ENCODE results near the gene AHI1. TPM values are rescaled to one million over a fixed set of nuclear protein-coding genes. Genes with fewer than 3 reads are reported as not detected.

The AHI1 gene
- total RNA-seq, 1 experiment from 2014 or later: 5.2 TPM

- Histone ChIP-seq H3K36me3 (replicated peaks; ENCODE audit: control insufficient read depth, insufficient read depth, low read length) (no peaks in the 10 kb centered on the region), H3K4me3 (ENCODE audit: insufficient read depth, low read depth, low read length) (no peak overlapping the region), H3K27me3 (ENCODE audit: control insufficient read depth, insufficient read depth, low read length) (no peaks in the 10 kb centered on the region)
- DNase-seq: no peak
These were observed 85.7 kb downstream of the AHI1 start for GRCh38 chr6:135411849-135412248.

- Histone ChIP-seq H3K36me3 (replicated peaks; ENCODE audit: control insufficient read depth, insufficient read depth, low read length) (no peaks in the 10 kb centered on the region), H3K27me3 (ENCODE audit: control insufficient read depth, insufficient read depth, low read length) (no peaks in the 10 kb centered on the region), H3K4me3 (ENCODE audit: insufficient read depth, low read depth, low read length) (no peak overlapping the region)
- no peak for DNase-seq
These were observed 86.2 kb downstream of the AHI1 start for GRCh38 chr6:135411339-135411738.

- no peak for DNase-seq
- H3K4me3 ChIP-seq (ENCODE audit: insufficient read depth, low read depth, low read length): no peak overlapping the region
- no peaks in the 10 kb centered on the region for H3K27me3 ChIP-seq (ENCODE audit: control insufficient read depth, insufficient read depth, low read length)
- no peaks in the 10 kb centered on the region for H3K36me3 ChIP-seq (replicated peaks; ENCODE audit: control insufficient read depth, insufficient read depth, low read length)
These were observed 86.7 kb downstream of the AHI1 start for GRCh38 chr6:135410856-135411255.

GRCh38 chr6:135403584-135403983, 94.0 kb downstream of the AHI1 start:
- Histone ChIP-seq H3K4me3 (ENCODE audit: insufficient read depth, low read depth, low read length) (no peak overlapping the region), H3K36me3 (replicated peaks; ENCODE audit: control insufficient read depth, insufficient read depth, low read length) (no peaks in the 10 kb centered on the region; the same call in 1 of the 2 replicates), H3K27me3 (ENCODE audit: control insufficient read depth, insufficient read depth, low read length) (no peaks in the 10 kb centered on the region)
- DNase-seq: no peak

GRCh38 chr6:135402311-135402710, 95.2 kb downstream of the AHI1 start:
- H3K27me3 ChIP-seq (ENCODE audit: control insufficient read depth, insufficient read depth, low read length): no peaks in the 10 kb centered on the region
- H3K4me3 ChIP-seq (ENCODE audit: insufficient read depth, low read depth, low read length): no peak overlapping the region
- DNase-seq: no peak
- no peaks in the 10 kb centered on the region; the same call in 1 of the 2 replicates for H3K36me3 ChIP-seq (replicated peaks; ENCODE audit: control insufficient read depth, insufficient read depth, low read length)

GRCh38 chr6:135397172-135397952, 100.2 kb downstream of the AHI1 start:
- Histone ChIP-seq H3K4me3 (ENCODE audit: insufficient read depth, low read depth, low read length) (no peak overlapping the region), H3K27me3 (ENCODE audit: control insufficient read depth, insufficient read depth, low read length) (no peaks in the 10 kb centered on the region), H3K36me3 (replicated peaks; ENCODE audit: control insufficient read depth, insufficient read depth, low read length) (no peaks in the 10 kb centered on the region)
- no peak for DNase-seq

GRCh38 chr6:135395136-135395535, 102.4 kb downstream of the AHI1 start:
- no peak overlapping the region for H3K4me3 ChIP-seq (ENCODE audit: insufficient read depth, low read depth, low read length)

GRCh38 chr6:135393289-135393688, 104.3 kb downstream of the AHI1 start:
- no peak for DNase-seq
- Histone ChIP-seq H3K4me3 (ENCODE audit: insufficient read depth, low read depth, low read length) (no peak overlapping the region), H3K27me3 (ENCODE audit: control insufficient read depth, insufficient read depth, low read length) (no peaks in the 10 kb centered on the region), H3K36me3 (replicated peaks; ENCODE audit: control insufficient read depth, insufficient read depth, low read length) (no peaks in the 10 kb centered on the region)

More at GRCh38 chr6:135395136-135395535, 102.4 kb downstream of the AHI1 start:
- no peaks in the 10 kb centered on the region for H3K36me3 ChIP-seq (replicated peaks; ENCODE audit: control insufficient read depth, insufficient read depth, low read length)
- H3K27me3 ChIP-seq (ENCODE audit: control insufficient read depth, insufficient read depth, low read length): no peaks in the 10 kb centered on the region
- DNase-seq: no peak

GRCh38 chr6:135390458-135390857, 107.1 kb downstream of the AHI1 start:
- DNase-seq: no peak
- H3K36me3 ChIP-seq (replicated peaks; ENCODE audit: control insufficient read depth, insufficient read depth, low read length): no peaks in the 10 kb centered on the region
- no peaks in the 10 kb centered on the region for H3K27me3 ChIP-seq (ENCODE audit: control insufficient read depth, insufficient read depth, low read length)
- H3K4me3 ChIP-seq (ENCODE audit: insufficient read depth, low read depth, low read length): no peak overlapping the region

- Histone ChIP-seq H3K27me3 (ENCODE audit: control insufficient read depth, insufficient read depth, low read length) (no peaks in the 10 kb centered on the region), H3K36me3 (replicated peaks; ENCODE audit: control insufficient read depth, insufficient read depth, low read length) (no peaks in the 10 kb centered on the region), H3K4me3 (ENCODE audit: insufficient read depth, low read depth, low read length) (no peak overlapping the region)
- no peak for DNase-seq
These were observed 112.2 kb downstream of the AHI1 start for GRCh38 chr6:135385299-135385698.

- Histone ChIP-seq H3K36me3 (replicated peaks; ENCODE audit: control insufficient read depth, insufficient read depth, low read length) (no peaks in the 10 kb centered on the region), H3K27me3 (ENCODE audit: control insufficient read depth, insufficient read depth, low read length) (no peaks in the 10 kb centered on the region)
- DNase-seq: no peak
These were observed 113.8 kb downstream of the AHI1 start for GRCh38 chr6:135383766-135384165.

GRCh38 chr6:135383301-135383700, 114.2 kb downstream of the AHI1 start:
- Histone ChIP-seq H3K36me3 (replicated peaks; ENCODE audit: control insufficient read depth, insufficient read depth, low read length) (no peaks in the 10 kb centered on the region), H3K4me3 (ENCODE audit: insufficient read depth, low read depth, low read length) (no peak overlapping the region), H3K27me3 (ENCODE audit: control insufficient read depth, insufficient read depth, low read length) (no peaks in the 10 kb centered on the region)
- no peak for DNase-seq

More at GRCh38 chr6:135383766-135384165, 113.8 kb downstream of the AHI1 start:
- no peak overlapping the region for H3K4me3 ChIP-seq (ENCODE audit: insufficient read depth, low read depth, low read length)

- Histone ChIP-seq H3K4me3 (ENCODE audit: insufficient read depth, low read depth, low read length) (no peak overlapping the region), H3K27me3 (ENCODE audit: control insufficient read depth, insufficient read depth, low read length) (no peaks in the 10 kb centered on the region), H3K36me3 (replicated peaks; ENCODE audit: control insufficient read depth, insufficient read depth, low read length) (no peaks in the 10 kb centered on the region)
- no peak for DNase-seq
These were observed 115.3 kb downstream of the AHI1 start for GRCh38 chr6:135382182-135382628.

- Histone ChIP-seq H3K4me3 (ENCODE audit: insufficient read depth, low read depth, low read length) (no peak overlapping the region), H3K36me3 (replicated peaks; ENCODE audit: control insufficient read depth, insufficient read depth, low read length) (no peaks in the 10 kb centered on the region)
These were observed 116.7 kb downstream of the AHI1 start for GRCh38 chr6:135380793-135381192.

GRCh38 chr6:135379647-135380046, 117.9 kb downstream of the AHI1 start:
- DNase-seq: no peak
- H3K4me3 ChIP-seq (ENCODE audit: insufficient read depth, low read depth, low read length): no peak overlapping the region
- H3K27me3 ChIP-seq (ENCODE audit: control insufficient read depth, insufficient read depth, low read length): no peaks in the 10 kb centered on the region
- no peaks in the 10 kb centered on the region for H3K36me3 ChIP-seq (replicated peaks; ENCODE audit: control insufficient read depth, insufficient read depth, low read length)

More at GRCh38 chr6:135380793-135381192, 116.7 kb downstream of the AHI1 start:
- no peak for DNase-seq
- H3K27me3 ChIP-seq (ENCODE audit: control insufficient read depth, insufficient read depth, low read length): no peaks in the 10 kb centered on the region

All from H7 (cell line).